ENCODE results near the gene HS6ST2.

GRCh38 chrX:132750331-132751062 is 207.9 kb downstream of the HS6ST2 start:
- TF ChIP-seq EZH2 (optimal IDR thresholded peaks at IDR 0.05; ENCODE audit: low read depth, low read length) (no peak), CTCF (IDR thresholded peaks at IDR 0.05; ENCODE audit: low read length) (no peak), EZH2phosphoT487 (IDR thresholded peaks at IDR 0.05; ENCODE audit: low read length) (no peak)

All from MM.1S (cell line).